Activated naive CD4-positive, alpha-beta T cell (primary cell): ENCODE data around the gene GABRP.
"Not testable (repeated sequence)": the region's sequence is repeated elsewhere in the genome, so short reads cannot be mapped to it uniquely, and the experiment has no call there.

Experiments used
- DNase-seq, 4 experiments: peaks; one replicate each; lab custom pipeline; 2025; lab: John Stamatoyannopoulos, UW

The GABRP gene, protein sequence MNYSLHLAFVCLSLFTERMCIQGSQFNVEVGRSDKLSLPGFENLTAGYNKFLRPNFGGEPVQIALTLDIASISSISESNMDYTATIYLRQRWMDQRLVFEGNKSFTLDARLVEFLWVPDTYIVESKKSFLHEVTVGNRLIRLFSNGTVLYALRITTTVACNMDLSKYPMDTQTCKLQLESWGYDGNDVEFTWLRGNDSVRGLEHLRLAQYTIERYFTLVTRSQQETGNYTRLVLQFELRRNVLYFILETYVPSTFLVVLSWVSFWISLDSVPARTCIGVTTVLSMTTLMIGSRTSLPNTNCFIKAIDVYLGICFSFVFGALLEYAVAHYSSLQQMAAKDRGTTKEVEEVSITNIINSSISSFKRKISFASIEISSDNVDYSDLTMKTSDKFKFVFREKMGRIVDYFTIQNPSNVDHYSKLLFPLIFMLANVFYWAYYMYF

DNA sequence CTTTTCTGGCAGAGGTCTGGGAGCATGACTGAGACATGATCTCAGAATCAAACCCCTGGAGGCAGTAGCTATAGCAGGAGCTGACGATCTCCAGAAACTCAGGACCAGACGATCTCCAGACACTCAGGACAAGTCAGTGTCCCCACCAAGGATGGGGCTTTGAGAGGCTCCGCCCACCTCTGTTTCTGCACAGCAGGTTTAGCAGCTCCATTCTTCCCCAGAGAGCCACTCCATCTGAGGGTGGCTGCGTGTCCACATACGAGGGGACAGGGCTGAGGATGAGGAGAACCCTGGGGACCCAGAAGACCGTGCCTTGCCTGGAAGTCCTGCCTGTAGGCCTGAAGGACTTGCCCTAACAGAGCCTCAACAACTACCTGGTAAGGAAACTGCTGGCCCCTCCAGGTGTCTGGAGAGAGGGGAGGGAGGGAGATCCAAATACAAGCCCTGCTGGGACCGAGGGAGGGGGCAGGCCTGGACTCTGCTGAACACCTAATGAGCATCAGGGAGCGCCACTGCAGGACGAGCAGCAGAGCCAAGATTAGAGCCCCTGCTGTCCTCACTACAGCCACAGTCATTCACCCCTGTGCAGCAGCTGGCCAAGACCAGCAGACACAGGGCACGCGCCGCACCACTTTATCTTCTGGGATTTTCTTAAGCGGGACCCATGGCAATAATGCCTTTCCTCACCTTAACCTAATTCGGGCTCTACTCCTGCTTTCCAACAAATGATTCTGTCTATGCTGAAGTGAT, at the start of gene GABRP:
TSS of gene GABRP (plus strand) at position 228 of the 750 bp plus-strand sequence. CDS start 4,891 bp downstream, outside the sequence.
- DNase-seq = no peak

DNA sequence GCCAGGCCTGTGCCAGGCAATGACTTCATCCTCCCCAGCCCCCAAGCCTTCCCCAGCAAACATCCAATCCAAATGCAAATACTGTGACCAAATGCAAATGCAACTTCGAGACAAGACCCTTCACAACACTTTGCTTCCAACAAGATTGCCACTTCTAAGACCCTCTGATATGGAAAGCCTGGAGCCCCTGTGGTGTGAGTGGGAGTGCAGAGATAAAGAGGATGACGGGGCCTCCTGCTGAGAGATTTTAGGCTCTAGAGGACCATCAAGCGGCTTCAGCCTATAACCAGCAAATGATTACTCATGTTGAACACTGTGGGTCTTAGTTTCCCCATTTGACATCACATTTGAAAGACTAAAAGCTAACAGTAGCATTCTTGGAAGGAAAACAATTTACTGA, 46.6 kb upstream of the GABRP start:
- no peak for DNase-seq

DNA sequence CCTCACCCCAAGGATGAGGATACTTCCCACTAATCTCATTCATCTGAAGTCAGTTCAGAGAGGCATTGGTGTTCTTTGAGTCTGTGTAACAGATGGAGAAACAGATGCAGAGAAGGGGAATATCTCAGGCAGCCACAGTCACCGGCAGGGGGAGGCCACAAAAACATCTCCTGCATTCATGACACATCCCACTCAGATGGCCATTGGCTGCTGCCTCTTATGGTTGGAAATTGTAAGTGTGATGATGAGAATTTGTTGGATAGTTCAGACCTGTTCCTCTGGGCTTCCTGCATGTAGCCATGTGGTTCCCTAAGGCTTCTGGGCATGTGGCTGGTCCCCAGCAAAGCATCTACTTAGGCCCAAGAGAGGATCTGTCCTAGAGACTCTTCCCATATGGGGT, 45.9 kb upstream of the GABRP start:
- no peak for DNase-seq

DNA sequence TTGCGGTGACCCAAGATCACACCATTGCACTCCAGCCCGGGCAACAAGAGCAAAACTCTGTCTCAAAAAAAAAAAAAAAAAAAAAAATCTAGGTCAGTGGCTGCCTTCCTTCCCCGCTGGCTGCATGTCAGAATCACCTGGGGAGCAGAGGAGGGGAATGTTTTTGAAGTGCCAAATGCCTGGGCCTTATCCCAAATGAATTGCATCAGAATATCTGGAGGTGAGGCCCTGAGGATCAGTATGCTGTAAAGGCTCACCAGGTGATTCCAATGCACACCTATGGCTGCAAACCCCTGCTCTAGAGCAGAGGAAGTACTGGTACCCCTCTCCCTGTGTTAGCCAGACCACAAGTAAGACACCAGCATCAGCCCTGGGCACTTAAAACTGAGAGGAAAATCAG, 44.7 kb upstream of the GABRP start:
- no peak for DNase-seq

DNA sequence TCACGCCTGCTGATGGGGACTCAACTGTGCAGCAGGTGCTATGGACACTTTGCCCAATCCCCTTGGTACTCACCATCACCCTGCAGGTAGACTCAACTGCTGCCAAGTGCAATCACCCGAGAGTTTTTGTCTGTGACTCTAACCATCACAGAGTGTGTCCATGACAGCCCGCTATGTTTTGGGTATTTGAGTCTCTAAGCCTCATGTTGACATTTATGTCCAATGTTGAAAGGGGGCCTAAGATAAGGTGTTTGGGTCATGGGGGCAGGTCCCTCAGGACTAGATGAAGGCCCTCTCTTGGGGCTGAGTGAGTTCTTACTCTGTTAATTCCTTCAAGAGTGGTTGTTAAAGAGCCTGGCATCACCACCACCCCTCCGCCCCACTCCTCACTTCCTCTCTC, 44.1 kb upstream of the GABRP start:
- DNase-seq = no peak

DNA sequence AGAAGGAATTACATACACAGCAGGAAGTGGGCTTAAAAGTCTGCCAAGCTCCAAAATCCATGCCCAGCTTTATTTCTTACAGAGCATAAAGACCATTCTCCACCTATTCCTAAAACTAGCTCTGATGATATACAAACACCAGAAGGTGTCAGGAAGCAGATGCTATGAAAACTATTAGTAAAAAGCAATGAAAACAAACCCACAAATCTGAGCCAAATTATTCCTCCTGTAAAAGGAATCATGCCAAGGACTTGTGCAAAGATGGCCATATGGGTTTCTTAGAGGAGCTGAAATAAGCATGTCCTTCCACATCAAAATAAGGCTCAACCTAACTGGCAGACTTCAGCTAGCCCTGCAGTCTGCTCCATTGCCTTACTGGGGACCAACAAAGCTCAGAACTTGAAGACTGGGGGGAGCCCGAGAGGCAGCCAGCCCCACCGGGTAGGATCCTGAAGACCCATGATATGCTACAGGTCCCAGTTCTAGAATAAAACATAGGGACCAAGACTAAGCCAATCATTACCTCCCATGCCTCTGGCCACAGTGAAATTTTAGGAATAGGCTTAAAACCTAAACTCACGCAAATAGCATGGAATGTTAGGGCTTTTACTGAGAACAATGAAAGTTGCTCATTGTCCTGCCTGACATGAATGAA, 42.8 kb upstream of the GABRP start:
- DNase-seq = no peak

DNA sequence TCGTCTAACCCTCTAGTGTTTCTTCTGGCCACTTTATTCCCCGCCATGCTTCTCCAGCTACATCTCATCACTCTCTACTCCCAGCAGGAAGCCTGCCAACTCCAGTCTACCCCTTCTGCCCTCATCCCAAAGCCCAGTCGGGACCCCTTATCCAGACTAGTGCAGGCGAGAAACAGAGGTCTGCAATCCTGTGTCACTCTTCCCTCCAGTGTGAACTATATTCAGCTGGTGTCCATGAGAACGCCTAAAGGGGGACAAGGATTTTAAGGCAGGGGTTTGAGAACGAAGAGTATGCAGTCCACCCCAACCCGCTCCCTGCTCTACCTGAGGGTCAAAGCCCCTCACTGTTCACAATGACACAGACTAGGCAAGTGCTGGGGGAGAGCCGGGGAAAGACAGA, 41.7 kb upstream of the GABRP start:
- no peak for DNase-seq

DNA sequence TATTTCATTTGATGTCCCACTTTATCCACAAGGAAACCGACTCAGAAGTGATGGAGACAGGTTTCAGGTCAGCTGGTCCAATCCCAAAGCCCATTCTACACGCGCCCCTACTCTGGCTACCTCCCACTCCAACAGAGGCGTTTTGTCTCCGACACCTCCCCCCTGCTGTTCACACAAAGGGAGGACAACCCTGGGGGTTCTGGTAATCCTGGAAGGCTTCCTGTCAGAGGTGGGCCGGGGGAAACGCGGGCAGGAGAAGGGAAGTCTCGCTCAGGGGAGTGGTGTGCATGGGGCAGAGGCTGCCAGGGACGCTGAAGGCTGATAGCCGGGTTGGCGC, 39.7 kb upstream of the GABRP start:
- DNase-seq = no peak

DNA sequence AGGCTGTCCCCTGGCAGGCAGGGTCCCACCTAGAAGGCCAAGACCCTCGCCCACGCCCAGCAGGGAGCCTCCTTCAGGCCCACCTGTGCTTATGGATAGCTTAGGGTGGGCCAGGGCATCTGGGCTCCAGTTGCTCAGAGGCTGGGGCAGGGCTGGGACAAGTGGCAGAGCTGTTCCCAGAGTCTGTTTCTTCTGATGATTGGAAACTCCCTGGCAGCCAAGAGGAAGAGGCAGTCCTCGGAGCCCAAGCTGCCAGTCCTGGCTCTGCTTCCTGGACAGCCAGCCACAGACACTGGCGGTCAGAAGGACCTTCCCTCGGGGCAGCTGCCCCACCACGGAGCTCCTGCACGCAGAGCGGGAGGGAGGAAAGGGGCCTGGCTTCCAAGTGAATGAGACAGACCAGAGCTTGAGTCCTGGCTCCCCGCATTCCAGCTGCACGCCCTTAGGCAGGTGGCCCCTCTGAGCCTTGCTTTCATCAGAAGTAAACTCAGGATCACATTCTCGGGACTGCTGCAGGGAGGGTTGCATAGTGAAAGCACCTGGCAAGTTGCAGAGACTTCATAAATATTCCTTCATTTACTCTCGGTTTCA, 37.9 kb upstream of the GABRP start:
- no peak for DNase-seq

DNA sequence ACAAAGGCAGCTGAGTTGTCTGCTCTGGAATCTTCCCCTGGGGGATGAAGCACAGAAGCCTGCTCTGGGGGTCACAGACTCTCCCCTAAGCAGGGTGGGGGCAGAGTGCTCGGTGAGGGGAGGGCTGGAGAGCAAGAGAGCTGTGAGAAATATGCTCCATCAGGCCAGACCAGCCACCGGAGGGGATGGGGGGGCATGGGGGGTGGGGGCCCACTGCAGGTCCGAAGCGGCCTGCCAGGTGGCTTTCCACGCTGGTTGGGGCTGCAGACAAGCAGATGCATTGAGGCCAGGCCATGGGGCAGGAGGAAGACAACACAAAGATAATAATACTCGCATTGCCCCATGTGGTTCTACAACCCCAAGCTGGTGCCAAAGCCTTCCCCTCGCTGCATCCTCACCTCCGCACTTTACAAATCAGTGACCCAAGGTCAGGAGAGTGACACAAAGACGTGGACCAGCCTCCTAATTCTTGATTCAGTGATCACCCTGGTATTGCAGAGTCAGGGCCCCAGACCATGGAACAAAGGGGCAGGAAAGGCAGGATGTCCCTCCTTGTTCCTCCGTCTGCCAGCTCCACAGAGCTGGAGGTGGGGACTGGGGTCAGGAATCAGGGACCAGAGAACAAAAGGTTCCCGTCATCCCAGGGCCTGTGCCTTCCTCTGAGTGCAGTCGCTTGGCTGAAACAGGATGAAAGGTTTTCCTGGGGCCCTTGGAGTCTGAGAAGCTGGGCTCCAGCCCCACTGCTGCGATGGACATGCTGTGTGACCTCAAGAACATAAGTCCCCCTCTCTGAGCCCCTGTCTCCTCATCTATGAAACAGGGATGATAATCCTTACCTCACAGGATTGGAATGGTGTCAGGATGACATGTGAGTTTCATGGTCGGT, 37.2 kb upstream of the GABRP start:
- no peak for DNase-seq

DNA sequence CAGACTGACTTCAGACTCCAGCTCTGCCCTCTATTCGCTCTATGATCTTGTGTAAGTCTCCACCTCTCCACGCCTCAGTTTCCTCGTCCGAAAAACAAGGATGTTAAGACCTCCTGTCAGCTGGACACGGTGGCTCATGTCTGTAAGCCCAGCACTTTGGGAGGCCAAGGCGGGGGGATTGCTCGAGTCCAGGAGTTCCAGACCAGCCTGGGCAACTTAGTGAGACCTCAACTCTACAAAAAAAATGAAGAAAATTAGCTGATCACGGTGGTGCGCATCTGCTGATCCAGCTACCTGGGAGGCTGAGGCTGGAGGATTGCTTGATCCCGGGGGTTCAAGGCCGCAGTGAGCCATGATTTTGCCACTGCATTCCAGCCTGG, 36.6 kb upstream of the GABRP start:
- no peak for DNase-seq

DNA sequence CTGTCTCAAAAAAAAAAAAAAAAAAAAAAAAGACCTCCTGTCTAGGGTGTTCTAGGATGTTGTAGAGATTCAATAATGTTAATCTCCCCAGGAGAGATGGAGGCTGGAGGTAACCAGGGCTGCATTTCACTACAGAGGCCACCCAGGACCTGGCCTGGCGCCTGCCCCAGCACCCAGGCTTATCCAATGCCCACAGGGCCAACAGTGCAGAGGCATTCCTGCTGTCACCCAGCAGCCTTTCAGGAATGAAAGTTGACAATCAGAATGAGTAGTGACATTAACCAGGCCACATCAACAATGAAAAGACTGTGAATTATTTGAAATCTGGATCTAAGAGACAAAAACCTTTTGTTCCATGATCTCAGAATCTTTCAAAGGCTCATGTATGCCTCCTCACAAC, 36.2 kb upstream of the GABRP start:
- DNase-seq = no peak

DNA sequence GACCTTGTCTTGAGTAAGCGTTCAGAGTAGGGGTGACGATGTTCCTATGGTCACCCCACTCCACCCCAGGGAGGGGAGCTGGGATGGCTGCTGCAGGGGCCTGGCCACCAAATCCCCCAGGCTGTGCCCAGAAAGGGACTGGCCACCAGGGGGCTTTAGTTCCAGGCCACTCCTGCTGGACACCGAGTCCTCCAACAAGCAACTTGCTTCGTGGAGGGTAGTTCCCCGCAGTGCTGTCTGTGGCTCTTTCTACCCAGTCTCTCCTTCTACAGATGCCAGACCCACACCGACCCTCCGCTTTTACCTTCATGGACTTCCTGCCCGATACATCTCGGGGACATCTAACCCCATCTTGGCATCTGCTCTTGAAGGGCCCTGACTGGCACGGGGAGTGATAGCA, 35.7 kb upstream of the GABRP start:
- DNase-seq = no peak

DNA sequence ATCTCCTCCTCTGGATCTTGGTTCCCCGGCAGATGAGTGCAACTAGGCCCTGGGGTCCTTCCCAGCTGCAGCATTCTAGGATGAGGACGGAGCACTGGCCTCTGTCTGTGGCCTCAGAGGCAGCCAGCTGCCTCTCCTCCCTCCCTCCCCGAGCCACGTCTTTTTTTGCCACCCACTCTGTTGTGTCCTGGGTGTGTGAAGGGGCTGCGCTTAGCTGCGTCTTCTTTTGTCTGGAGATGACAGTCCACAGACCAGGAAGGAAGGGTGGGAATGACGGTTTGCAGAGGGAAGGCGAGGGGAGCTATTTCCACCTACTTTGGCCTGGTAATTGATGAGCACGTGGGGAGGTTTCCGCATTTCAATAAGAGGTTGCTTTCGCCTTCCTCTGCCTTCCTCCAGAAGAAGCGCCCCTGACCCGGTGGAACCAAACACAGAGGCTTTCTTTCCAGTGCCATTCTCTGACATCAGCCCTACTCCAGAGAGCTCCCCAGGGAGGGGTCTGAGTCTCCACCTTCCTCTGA, 34.5 kb upstream of the GABRP start:
- DNase-seq = no peak

DNA sequence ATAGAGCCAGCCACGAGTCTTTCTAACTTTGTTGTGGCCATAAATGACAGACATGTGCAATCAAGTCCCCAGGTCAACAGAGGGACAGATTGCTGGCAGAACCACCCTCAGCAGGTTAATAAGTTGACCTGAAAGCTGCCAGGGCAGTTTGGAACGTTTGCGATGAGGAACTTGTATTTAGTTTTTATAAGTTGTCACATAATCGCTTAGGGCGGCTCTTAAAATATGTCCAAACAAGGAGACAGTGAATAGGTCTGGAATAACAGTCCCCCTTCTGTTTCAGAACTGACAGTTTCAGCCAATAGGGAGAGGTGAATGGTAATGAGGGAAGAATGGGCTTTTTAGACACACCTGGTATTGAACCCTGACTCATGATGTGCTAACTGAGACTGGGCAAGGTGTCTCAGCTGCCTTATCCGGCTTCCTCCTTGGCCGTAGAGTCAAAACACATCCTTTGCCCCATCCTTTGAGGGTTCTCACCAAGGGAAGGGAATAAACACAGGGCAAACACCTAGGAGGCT, 33.6 kb upstream of the GABRP start:
- no peak for DNase-seq

DNA sequence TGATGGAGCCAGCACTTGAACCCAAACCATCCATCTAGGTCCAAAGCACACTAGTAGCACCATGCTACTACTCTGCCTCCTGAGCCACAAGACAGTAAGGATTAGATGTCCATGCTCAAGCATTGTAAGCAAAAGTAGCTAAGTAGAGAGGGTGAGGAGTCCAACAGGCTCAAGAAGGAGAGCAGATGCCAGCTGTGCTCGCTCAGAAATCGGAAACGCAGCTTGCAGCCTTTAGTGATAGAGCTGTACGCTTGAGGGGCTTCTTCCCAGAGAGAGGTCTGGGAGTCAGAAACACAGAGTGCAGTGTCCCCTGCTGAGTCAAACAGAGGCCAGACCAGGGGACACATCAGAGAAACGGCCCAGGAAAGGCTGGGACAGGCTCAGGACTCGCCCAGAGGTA, 32.7 kb upstream of the GABRP start:
- no peak for DNase-seq

DNA sequence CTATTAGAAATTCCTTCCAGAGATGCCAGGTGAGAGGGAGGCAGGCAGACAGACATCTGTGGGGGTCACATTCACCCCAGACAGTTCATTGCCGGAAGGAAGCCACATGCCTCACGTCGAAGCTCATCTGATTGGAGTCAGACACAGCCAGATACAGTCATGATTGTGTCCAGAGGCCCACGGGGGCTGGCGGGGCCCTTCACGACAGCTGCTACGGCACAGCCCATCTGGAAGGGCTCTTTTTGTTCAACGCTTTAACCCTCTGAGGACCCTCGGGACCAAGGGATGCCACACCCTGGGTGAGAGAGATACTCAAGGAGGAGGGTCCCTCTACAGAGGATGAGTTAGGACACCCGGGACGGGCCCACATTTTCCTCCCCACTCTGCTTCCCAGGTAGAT, 31.9 kb upstream of the GABRP start:
- no peak for DNase-seq

DNA sequence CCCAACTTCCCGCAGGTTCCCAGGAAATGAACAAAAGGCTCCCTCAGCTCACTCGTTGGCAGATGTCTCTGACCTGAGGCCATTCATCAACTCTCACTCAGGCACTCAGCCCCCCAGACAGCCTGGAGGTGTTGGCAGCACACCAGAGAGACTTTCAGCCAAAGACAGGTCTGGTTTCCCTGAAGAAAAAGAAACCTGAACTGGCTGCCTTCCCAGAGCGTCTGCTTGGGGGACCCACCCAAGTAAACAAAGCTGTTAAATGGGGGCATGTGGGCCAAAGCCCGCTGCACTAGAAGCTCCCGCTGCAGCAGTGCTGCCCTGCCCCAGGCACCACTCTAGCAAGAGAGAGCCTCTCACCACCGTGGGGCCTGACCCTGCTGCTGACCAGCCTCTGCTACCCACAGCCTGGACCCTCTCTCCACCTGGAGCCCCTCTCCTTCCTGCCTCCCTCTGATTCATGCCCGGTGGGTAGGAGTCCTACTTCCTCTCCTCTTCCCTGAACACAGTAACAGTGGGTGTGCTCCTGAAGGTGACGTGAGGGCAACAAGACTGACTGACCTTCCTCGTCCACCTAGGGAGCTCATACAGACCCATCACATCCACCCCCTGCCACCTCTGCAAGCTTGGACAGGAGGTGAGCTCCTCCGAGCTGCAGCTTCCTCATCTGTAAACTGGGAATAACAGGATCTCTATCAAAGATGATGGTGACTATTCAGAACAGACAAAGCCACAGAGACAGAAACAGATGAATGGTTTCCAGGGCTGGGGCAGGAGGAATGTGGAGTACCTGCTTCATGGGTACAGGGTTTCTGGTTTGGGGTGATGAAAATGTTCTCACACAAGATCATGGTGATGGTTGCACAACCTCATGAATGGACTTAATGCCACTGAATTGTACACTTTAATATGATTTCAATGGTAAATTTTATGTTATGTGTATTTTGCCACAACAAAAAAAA, 31.0 kb upstream of the GABRP start:
- no peak for DNase-seq

DNA sequence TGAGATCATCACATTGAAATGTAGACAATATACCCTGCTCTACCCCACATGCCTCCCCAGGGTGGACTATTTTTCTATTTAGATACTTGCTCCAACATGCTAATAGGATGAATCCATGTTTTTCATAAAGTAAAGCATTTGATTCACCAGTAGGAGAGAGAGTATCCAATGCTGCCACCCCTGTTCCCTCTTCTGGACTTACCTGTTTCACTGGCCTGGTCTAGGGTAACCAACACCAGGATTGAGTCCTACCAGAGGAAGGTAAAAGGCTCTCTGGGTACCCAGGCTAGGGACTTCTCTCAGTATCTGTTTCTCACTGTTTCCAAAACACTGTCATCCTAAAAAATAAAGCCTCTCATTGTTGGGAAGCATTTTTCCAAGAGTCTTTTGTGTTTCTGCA, 30.2 kb upstream of the GABRP start:
- no peak for DNase-seq

DNA sequence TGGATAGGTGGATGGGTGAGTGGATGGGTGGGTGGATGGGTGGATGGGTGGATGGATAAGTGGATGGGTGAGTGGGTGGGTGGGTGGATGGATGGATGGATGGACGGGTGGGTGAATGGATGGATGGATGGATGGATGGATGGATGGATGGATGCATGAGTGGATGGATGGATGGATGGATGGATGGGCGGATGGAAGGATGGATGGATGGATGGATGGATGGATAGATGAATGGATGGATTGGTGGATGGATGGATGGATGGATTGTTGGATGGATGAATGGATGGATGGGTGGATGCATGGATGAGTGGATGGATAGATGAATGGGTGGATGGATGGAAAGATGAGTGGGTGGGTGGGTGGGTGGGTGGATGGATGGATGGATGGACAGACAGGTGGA, 29.0 kb upstream of the GABRP start:
- not testable (repeated sequence) for DNase-seq
